Limb (tissue), 2 donors: ENCODE measurements around the gene ARF5.
A peak's percentile ranks its signal among the peaks of the same experiment; 100 is the strongest.
"Not testable (repeated sequence)": the region's sequence is repeated elsewhere in the genome, so short reads cannot be mapped to it uniquely, and the experiment has no call there.

ENCODE experiments used
- DNase-seq, 2 donors: peaks; one replicate each; pipeline ENCODE4 v3.0.0-alpha.2; 2016; ENCODE audit errors: extremely low spot score in 2 of 2

Gene ARF5

GRCh38 chr7:127588019-127588696 is at the start of gene ARF5:
Gene ARF5 (plus strand): TSS chr7:127588411. CDS start chr7:127588499, 88 bp downstream.
- DNase-seq: peak; percentile 74 to 96

GRCh38 chr7:127539116-127539515 is 49.1 kb upstream of the ARF5 start:
- no peak for DNase-seq

- DNase-seq: not testable (repeated sequence)
These were observed 47.8 kb upstream of the ARF5 start for GRCh38 chr7:127540461-127540860.

- DNase-seq: no peak
These were observed 46.7 kb upstream of the ARF5 start for GRCh38 chr7:127541548-127541947.

- no peak for DNase-seq
These were observed 41.9 kb upstream of the ARF5 start for GRCh38 chr7:127546313-127546712.

- no peak for DNase-seq
These were observed 38.0 kb upstream of the ARF5 start for GRCh38 chr7:127550247-127550646.

GRCh38 chr7:127551941-127552340 is 36.3 kb upstream of the ARF5 start:
- no peak for DNase-seq

GRCh38 chr7:127556404-127556803 is 31.8 kb upstream of the ARF5 start:
- no peak for DNase-seq

- DNase-seq: no peak
These were observed 30.4 kb upstream of the ARF5 start for GRCh38 chr7:127557803-127558202.

- DNase-seq: no peak
These were observed 22.0 kb upstream of the ARF5 start for GRCh38 chr7:127566242-127566641.

- not testable (repeated sequence) for DNase-seq
These were observed 20.2 kb upstream of the ARF5 start for GRCh38 chr7:127568034-127568433.

- no peak for DNase-seq
These were observed 16.3 kb upstream of the ARF5 start for GRCh38 chr7:127571741-127572505.

- DNase-seq: no peak
These were observed 10.1 kb upstream of the ARF5 start for GRCh38 chr7:127578036-127578684.

- DNase-seq: no peak
These were observed 9.4 kb upstream of the ARF5 start for GRCh38 chr7:127578711-127579275.

- DNase-seq: no peak
These were observed 7.6 kb upstream of the ARF5 start for GRCh38 chr7:127580612-127581011.

- no peak for DNase-seq
These were observed 6.5 kb upstream of the ARF5 start for GRCh38 chr7:127581716-127582115.

- no peak for DNase-seq
These were observed 5.8 kb upstream of the ARF5 start for GRCh38 chr7:127582361-127582760.

- DNase-seq: peak in 1 of 2 donors; percentile 34
These were observed 3.6 kb upstream of the ARF5 start for GRCh38 chr7:127584648-127585043.

GRCh38 chr7:127585044-127585953 is 2.9 kb upstream of the ARF5 start, which contains the start of gene GCC1:
Gene GCC1 (minus strand): TSS chr7:127585596. CDS start chr7:127585182, 414 bp downstream.
- peak; percentile 92 to 97 for DNase-seq

GRCh38 chr7:127586346-127586745 is 1.9 kb upstream of the ARF5 start:
- DNase-seq: no peak

- DNase-seq: peak in 1 of 2 donors; percentile 41
These were observed 570 bp upstream of the ARF5 start for GRCh38 chr7:127587663-127588018.
